ENCODE results near the gene NAMPT. TPM values are rescaled to one million over a fixed set of nuclear protein-coding genes. Genes with fewer than 3 reads are reported as not detected.
"Not testable (repeated sequence)": the region's sequence is repeated elsewhere in the genome, so short reads cannot be mapped to it uniquely, and the experiment has no call there.

NAMPT gene
- 100 to 1,000 TPM; 283 to 446 TPM for total RNA-seq

GRCh38 chr7:106284714-106285050 is at the start of gene NAMPT:
Gene NAMPT, minus strand, starts transcription at chr7:106284983. Its CDS starts 99 bp downstream, at chr7:106284884.
- peak within 1 kb of the TSS; percentile 90 to 93 for H3K27ac Mint-ChIP-seq
- H3K27me3 Mint-ChIP-seq: no peaks in the 10 kb centered on the region
- peaks cover 34 to 37% of the 10 kb centered on the region in 2 donors for H3K4me1 Mint-ChIP-seq (ENCODE audit: low read depth in 2 of 2)
- ATAC-seq: no peak
- peak within 1 kb of the TSS; percentile 94 for H3K4me3 Mint-ChIP-seq
- no peak for DNase-seq (ENCODE audit: low spot score)
- H3K36me3 Mint-ChIP-seq: peaks cover 23% of the 10 kb centered on the region
- H3K9me3 Mint-ChIP-seq: no peaks in the 10 kb centered on the region

DNA sequence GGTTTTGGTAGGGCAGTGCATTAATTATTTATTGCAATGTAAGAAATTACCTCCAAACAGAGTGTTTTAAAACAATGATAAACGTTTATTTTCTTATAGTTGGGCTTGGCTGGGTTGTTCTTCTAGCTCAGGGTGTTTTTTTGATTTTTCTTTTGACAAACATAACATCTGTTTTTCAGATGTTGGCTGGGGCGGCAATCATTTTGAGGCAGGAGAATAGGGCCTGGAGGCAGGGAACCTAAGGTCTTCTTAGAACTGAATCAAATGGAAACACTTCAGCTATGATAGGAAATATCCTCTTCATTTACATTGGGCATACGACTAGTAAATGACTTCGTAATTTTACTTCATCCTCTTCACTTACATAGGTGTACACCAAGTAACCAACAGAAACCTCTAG is 47.4 kb upstream of the NAMPT start:
- Mint-ChIP-seq H3K27me3 (peaks cover 0 to 16% of the 10 kb centered on the region in 2 donors), H3K36me3 (peaks cover 6% of the 10 kb centered on the region), H3K4me1 (ENCODE audit: low read depth in 2 of 2) (peaks cover 3 to 5% of the 10 kb centered on the region in 2 donors), H3K4me3 (no peak overlapping the region), H3K27ac (no peak overlapping the region), H3K9me3 (peaks cover 3% of the 10 kb centered on the region)
- no peak for ATAC-seq
- no peak for DNase-seq (ENCODE audit: low spot score)

DNA sequence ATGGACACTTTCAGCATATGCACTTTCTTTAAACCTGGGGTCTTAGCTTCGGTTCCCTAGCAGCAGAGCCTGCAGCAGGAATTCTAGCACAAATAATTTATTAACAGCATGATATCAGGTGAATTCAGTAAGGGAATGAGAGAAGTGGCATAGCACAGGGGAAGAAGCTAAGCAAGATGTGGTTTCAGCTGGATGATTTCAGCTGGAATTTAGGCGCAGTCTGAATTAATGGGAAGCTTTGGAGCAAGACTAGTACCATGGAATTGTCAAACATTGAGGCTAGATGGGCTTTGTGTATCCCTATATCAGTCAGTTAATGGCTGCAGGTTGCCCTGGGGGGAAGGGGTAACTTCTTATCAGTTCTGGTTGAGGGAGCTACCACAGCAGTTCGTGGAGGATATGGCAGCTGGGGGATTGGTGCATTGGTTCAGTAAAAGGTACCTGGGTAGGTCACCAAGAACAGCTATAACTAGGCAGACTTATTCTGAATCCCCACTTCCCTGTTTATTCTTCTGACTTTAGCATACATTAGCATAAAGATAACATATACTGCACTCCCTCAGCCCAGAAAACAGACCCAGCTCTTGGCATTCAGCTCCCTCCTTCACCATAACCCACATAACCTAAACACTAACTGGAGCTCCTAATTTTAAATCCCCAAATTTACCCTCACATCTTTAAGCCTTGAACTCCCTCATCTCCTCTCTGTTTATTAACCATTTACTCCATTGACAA is 46.8 kb upstream of the NAMPT start:
- Mint-ChIP-seq H3K9me3 (peaks cover 3% of the 10 kb centered on the region), H3K4me3 (no peak overlapping the region), H3K27ac (peak overlapping the region in 1 of 2 donors; percentile 44), H3K4me1 (ENCODE audit: low read depth in 2 of 2) (peaks cover 3 to 5% of the 10 kb centered on the region in 2 donors), H3K36me3 (no peaks in the 10 kb centered on the region), H3K27me3 (peaks cover 0 to 19% of the 10 kb centered on the region in 2 donors)
- ATAC-seq (no peak), DNase-seq (ENCODE audit: low spot score) (no peak)

DNA sequence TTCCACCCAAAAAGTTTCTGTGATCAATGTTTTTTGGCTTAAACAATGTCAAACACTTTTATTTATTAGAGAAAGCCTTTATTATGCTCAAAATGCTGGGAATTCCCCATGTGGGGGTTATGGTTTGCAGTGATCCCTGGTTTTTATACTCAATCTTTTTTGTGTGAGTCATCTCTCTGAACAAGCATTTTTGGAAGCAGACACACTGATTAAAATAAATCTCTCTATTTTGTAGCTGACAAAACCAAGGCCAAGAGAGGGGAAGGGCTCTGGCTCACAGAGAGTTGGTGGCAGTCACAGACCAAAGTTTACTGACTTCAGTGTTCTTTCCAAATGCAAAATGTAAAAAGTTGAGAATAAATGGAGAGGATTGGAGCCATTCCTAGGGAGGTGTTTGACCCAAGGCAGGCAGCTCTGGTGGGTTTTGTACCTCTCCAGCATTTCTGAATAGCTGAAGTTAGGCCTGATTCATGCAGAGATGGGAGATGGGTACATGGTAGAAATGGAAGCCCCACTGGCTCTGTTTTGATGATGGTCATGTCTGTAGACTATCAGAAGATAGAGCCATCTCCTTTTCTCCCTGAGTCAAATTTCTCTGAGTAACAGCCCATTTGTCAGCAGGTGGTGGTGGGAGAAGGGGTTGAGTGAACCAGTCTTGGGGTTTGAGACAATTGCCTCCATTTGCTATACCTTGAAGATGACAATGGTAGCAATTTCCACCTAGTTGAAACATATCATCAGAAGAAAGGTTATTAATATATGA is 45.4 kb upstream of the NAMPT start:
- Mint-ChIP-seq H3K4me3 (no peak overlapping the region), H3K27me3 (peaks cover 0 to 19% of the 10 kb centered on the region in 2 donors), H3K27ac (no peak overlapping the region), H3K9me3 (no peaks in the 10 kb centered on the region), H3K4me1 (ENCODE audit: low read depth in 2 of 2) (peaks cover 3 to 5% of the 10 kb centered on the region in 2 donors), H3K36me3 (no peaks in the 10 kb centered on the region)
- DNase-seq (ENCODE audit: low spot score): no peak
- ATAC-seq: no peak

DNA sequence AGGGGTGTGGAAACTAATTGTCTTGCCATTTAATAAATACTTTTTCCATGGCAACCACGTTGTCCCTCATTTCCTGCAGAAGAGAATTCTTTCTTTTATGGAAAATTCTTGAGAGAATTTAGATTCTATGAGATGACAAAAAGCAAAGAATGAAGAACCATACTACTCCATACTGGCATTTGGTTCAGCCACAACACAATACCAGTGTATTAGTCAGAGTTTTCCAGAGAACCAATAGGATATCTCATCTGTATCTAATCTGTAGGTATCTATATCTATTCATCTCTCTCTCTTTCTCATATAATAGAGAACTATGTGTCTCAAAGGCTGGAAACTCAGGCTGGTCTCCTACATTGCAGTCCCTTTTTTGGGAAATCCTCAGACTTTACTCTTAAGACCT is 44.6 kb upstream of the NAMPT start:
- no peak for DNase-seq (ENCODE audit: low spot score)
- Mint-ChIP-seq H3K4me3 (no peak overlapping the region), H3K36me3 (no peaks in the 10 kb centered on the region), H3K27me3 (peaks cover 0 to 19% of the 10 kb centered on the region in 2 donors), H3K4me1 (ENCODE audit: low read depth in 2 of 2) (peaks cover 3 to 5% of the 10 kb centered on the region in 2 donors), H3K9me3 (no peaks in the 10 kb centered on the region), H3K27ac (no peak overlapping the region)
- no peak for ATAC-seq

- peaks cover 3 to 5% of the 10 kb centered on the region in 2 donors for H3K4me1 Mint-ChIP-seq (ENCODE audit: low read depth in 2 of 2)
- no peak for ATAC-seq
- no peak for DNase-seq (ENCODE audit: low spot score)
- H3K4me3 Mint-ChIP-seq: no peak overlapping the region
- H3K9me3 Mint-ChIP-seq: no peaks in the 10 kb centered on the region
- H3K36me3 Mint-ChIP-seq: no peaks in the 10 kb centered on the region
- H3K27ac Mint-ChIP-seq: no peak overlapping the region
- peaks cover 0 to 16% of the 10 kb centered on the region in 2 donors for H3K27me3 Mint-ChIP-seq
These were observed 43.0 kb upstream of the NAMPT start for GRCh38 chr7:106327538-106328481.

- no peak for ATAC-seq
- H3K27me3 Mint-ChIP-seq: peaks cover 7 to 14% of the 10 kb centered on the region in 2 donors
These were observed 42.1 kb upstream of the NAMPT start for GRCh38 chr7:106326594-106327537.

GRCh38 chr7:106324509-106324908 is 39.7 kb upstream of the NAMPT start:
- not testable (repeated sequence) for H3K4me3 Mint-ChIP-seq; H3K4me1 Mint-ChIP-seq (ENCODE audit: low read depth in 2 of 2); DNase-seq (ENCODE audit: low spot score); ATAC-seq; H3K9me3 Mint-ChIP-seq; H3K27ac Mint-ChIP-seq
- Mint-ChIP-seq H3K27me3 (peaks cover 16 to 17% of the 10 kb centered on the region in 2 donors), H3K36me3 (peaks cover 13% of the 10 kb centered on the region)

More at GRCh38 chr7:106326594-106327537, 42.1 kb upstream of the NAMPT start:
- Mint-ChIP-seq H3K4me3 (no peak overlapping the region), H3K27ac (peak overlapping the region in 1 of 2 donors; percentile 53), H3K9me3 (no peaks in the 10 kb centered on the region), H3K36me3 (peaks cover 4% of the 10 kb centered on the region), H3K4me1 (ENCODE audit: low read depth in 2 of 2) (peaks cover 3 to 5% of the 10 kb centered on the region in 2 donors)
- no peak for DNase-seq (ENCODE audit: low spot score)

- H3K27ac Mint-ChIP-seq; DNase-seq (ENCODE audit: low spot score); H3K4me1 Mint-ChIP-seq (ENCODE audit: low read depth in 2 of 2); ATAC-seq; H3K4me3 Mint-ChIP-seq; H3K9me3 Mint-ChIP-seq: not testable (repeated sequence)
- Mint-ChIP-seq H3K36me3 (peaks cover 15% of the 10 kb centered on the region), H3K27me3 (peaks cover 23 to 43% of the 10 kb centered on the region in 2 donors)
These were observed 35.5 kb upstream of the NAMPT start for GRCh38 chr7:106320254-106320770.

- peaks cover 6% of the 10 kb centered on the region for H3K9me3 Mint-ChIP-seq
- peaks cover 34 to 58% of the 10 kb centered on the region in 2 donors for H3K27me3 Mint-ChIP-seq
- DNase-seq (ENCODE audit: low spot score) (no peak), ATAC-seq (peak in 1 of 2 donors; percentile 31)
- H3K27ac Mint-ChIP-seq: peak overlapping the region in 1 of 2 donors; percentile 28
- peaks cover 6 to 8% of the 10 kb centered on the region in 2 donors for H3K4me1 Mint-ChIP-seq (ENCODE audit: low read depth in 2 of 2)
- peaks cover 21% of the 10 kb centered on the region for H3K36me3 Mint-ChIP-seq
- no peak overlapping the region for H3K4me3 Mint-ChIP-seq
These were observed 33.7 kb upstream of the NAMPT start for GRCh38 chr7:106318482-106318881.

DNA sequence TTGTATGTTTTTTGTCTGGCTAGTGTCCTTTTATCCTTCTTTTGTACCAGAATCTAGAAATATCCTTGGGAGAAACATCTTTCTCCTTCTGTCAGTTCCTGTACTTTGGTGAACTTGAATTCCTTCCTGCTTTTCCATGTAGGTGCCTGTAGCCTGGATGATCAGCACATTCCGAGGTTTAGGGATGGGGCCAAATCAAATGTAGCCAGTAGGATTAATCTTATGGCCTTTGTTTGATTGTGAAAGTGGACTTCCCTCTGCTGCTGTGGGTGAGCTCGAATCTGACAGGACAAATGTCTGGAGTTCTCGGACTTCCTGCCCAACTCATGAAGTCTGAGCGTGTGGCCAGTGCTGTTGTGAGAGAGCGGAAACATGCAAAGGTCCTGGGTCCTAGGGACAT is 33.2 kb upstream of the NAMPT start:
- Mint-ChIP-seq H3K27me3 (peaks cover 34 to 58% of the 10 kb centered on the region in 2 donors), H3K9me3 (peaks cover 6% of the 10 kb centered on the region), H3K4me3 (no peak overlapping the region), H3K27ac (no peak overlapping the region), H3K4me1 (ENCODE audit: low read depth in 2 of 2) (peaks cover 6 to 8% of the 10 kb centered on the region in 2 donors), H3K36me3 (peaks cover 21% of the 10 kb centered on the region)
- DNase-seq (ENCODE audit: low spot score): no peak
- no peak for ATAC-seq

DNA sequence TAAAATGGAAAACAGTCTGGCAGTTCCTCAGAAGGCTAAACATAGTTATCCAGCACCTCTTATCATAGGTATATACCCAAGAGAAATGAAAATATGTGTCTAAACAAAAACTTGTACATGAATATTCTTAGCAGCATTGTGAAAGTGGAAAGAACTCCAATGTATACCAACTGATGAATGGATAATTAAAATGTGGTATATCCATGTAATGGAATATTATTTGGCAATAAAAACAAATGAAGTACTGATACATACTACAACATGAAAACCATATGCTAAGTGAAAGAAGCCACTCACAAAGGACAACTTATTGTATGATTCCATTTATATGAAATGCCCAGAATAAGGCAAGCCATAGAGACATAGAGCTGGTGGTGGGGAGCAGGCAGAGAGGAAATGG is 32.2 kb upstream of the NAMPT start:
- Mint-ChIP-seq H3K4me3 (no peak overlapping the region), H3K36me3 (peaks cover 18% of the 10 kb centered on the region), H3K27ac (no peak overlapping the region), H3K9me3 (peaks cover 6% of the 10 kb centered on the region), H3K27me3 (peaks cover 31 to 51% of the 10 kb centered on the region in 2 donors), H3K4me1 (ENCODE audit: low read depth in 2 of 2) (peaks cover 6 to 8% of the 10 kb centered on the region in 2 donors)
- DNase-seq (ENCODE audit: low spot score) (no peak), ATAC-seq (no peak)

All from natural killer cell treated with Interleukin-12 subunit alpha and Interleukin-12 subunit beta and Interleukin-15 and Interleukin-18, amount 100 ng/mL, for 72 hours (primary cell).